Right lobe of liver (tissue), 4 donors: Measurements from ENCODE around the gene CDH13.

Source experiments
- POLR2A ChIP-seq: fragments of 450-650 bp; IDR thresholded peaks from one replicate; pipeline ENCODE4 v1.6.1; 2017; ENCODE audit warnings: antibody characterized with exemption, mild to moderate bottlenecking
- TF ChIP-seq, protein P1 (sequence below), 4 donors: fragments of 200-600 bp in 3 of 4; fragments of 450-650 bp in 1 of 4; IDR thresholded peaks; one replicate each; pipeline versions ENCODE4 v1.5.1 to v1.8.0; 2016 to 2022; ENCODE audit warnings: antibody characterized with exemption in 4 of 4, mild to moderate bottlenecking in 2 of 4
- donor health status: DM: no; HTN: no; CAD: no.
- donor health status: DM: no; HTN: no; CAD: no.
- donor health status: DM: no; HTN: yes; CAD: no.

DNA sequence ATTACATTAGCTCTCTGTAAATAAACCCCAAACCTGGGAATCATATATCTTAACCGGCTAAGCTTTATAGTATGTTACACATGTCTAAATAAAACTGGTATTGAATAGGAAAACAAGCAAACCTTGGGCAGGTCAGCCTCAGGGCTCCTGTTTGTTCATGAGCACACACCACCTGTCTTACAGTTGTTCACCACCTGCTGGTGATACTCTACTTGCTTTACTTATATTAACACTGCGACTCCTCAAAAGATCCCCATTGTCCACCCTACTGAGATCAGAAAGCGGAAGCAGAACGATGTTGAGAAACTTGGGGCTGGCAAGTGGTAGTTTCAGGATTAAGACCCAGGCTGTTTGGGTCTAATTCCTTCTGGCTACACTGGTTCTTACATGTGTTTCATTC, 16.4 kb downstream of the CDH13 start:
- TF ChIP-seq, protein P1, sequence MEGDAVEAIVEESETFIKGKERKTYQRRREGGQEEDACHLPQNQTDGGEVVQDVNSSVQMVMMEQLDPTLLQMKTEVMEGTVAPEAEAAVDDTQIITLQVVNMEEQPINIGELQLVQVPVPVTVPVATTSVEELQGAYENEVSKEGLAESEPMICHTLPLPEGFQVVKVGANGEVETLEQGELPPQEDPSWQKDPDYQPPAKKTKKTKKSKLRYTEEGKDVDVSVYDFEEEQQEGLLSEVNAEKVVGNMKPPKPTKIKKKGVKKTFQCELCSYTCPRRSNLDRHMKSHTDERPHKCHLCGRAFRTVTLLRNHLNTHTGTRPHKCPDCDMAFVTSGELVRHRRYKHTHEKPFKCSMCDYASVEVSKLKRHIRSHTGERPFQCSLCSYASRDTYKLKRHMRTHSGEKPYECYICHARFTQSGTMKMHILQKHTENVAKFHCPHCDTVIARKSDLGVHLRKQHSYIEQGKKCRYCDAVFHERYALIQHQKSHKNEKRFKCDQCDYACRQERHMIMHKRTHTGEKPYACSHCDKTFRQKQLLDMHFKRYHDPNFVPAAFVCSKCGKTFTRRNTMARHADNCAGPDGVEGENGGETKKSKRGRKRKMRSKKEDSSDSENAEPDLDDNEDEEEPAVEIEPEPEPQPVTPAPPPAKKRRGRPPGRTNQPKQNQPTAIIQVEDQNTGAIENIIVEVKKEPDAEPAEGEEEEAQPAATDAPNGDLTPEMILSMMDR (IDR thresholded peaks at IDR 0.05): no peak
- no peak for TF ChIP-seq POLR2A
